ENCODE measurements around the gene ATP6V1B1.
"Not testable (repeated sequence)": the region's sequence is repeated elsewhere in the genome, so short reads cannot be mapped to it uniquely, and the experiment has no call there.

Gene ATP6V1B1

DNA sequence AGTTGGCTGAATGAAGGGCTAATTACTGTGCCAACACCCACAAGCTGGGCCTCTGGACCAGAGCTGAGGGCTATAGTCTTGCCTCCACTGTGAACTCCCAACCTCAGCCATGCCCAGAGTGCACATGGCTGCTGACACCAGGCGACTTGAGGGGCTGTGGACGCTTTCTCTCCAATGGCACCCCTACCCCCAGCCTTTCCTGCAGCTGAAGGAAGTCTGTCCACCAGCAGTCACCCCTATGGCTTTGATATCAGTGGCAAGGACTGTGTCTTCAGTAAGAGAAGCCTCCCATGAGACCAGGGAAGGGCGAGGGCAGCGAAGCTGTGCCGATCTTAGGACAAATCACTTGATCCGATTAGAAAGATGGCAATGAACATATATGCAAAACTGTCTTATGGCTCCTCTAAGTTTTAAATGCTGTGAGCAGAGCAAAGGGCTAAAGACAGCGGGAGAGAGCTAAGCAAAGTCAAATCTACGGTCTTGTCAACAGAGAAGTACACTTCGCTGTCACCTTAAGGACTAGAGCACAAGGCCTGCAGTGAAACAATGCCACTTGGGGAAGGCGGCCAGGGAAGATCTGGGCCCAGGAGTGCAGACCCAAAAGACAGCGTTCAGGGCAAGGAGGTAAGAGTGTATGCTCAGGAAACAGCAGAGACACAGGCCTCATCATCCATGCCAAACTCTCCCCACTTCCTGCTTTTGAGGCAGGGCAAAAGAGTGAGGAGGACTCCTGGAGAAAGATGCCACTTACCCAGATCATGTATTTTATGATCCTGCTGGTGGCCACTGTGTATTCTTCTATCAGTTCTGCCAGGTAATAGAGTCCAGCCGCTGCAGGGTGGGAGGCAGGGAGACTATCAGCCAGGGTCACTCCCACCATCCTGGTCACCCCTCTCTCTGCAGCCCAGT is 57.5 kb downstream of the ATP6V1B1 start:
- no peak for DNase-seq

DNA sequence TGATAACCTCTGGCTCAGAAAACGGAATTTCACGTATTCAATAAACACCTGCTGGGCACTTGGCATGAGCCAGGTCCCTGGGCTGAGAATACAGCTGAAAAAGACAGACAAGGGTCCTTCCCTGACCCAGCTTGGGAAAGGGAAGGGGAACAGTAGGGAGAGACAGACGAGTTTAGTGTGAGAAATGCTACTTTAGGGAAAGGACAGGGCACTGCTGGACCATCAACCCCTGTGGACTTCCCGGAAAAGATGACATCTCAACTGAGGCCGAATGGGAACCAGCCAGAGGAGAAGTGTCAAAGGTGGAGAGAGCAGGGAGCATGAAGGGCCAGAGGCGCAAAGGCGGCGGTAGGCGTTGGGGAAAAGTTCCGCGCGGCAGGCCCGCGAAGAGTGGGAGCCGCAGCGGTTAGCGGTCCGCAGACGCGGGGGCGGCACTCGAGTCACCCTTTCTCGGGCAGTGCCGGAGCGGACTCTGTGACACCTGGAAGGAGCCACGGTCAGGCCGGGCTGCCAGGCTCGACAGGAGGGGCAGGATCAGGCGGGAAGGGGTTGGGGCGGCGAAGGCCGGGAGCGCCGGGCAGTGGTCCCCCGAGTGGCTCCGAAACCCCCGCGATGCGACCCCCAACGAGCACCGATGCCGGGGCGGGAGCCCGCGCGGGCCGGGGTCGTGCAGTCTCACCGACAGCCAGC is 58.5 kb downstream of the ATP6V1B1 start:
- peak; percentile 4 to 15 for DNase-seq

DNA sequence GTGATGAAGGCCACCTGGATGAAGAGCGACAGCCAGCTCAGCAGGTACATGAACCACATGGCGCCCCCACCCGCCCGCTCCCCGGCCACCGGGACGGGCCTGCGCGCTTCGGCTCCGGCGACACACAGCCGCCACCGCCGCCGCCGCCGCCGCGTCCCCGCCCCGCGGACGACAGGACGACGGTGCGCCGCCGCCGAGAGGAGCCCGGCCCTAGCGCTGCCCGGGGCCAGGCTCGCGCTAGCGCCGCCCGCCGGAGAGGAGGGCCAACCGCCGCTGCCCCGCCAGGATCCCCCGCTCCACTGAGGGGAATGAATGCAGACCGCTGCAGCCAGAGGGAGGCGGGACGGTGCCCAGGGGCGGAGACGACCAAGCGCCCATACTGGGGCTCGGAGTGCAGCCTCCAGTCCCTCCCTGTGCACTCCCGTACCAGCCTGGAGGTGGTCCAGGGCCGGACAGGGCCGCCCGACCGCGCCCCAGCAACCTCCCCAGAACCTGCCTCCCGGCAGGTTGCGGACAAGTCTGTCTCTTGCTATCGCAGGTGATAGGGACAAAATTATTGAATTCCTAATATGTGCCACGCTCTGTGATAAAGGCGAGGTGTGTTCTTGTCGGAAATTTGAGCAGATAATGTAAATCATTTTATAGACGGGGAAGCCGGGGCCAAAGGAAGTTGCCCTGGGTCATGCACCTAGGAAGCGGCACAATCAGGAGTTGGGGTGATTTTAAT is 59.2 kb downstream of the ATP6V1B1 start, which contains the start of gene TEX261:
TEX261 (minus strand) TSS at position 175 of the 727 bp plus-strand sequence; CDS start at position 59, 116 bp downstream.
- DNase-seq = peak; percentile 89 to 92

GRCh38 chr2:70995426-70995729 is 59.7 kb downstream of the ATP6V1B1 start:
- peak; percentile 51 to 69 for DNase-seq

DNA sequence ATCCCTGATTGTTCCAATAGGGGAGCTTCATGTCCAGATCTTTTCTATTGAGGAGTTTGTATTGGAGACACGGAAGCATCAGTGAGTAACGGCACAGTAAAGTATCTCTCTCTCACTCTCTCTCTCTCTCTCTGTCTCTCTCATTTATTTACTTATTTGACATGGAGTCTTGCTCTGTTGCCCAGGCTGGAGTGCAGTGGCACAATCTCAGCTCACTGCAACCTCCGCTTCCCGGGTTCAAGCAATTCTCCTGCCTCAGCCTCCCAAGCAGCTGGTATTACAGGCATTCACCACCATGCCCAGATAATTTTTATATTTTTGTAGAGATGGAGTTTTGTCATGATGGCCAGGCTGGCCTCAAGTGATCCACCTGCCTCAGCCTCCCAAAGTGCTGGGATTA is 63.2 kb downstream of the ATP6V1B1 start:
- not testable (repeated sequence) for DNase-seq

GRCh38 chr2:70999362-70999761 is 63.7 kb downstream of the ATP6V1B1 start:
- no peak for DNase-seq

GRCh38 chr2:70999931-71000330 is 64.2 kb downstream of the ATP6V1B1 start:
- DNase-seq = not testable (repeated sequence)

- peak; percentile 82 to 83 for DNase-seq
Measured at GRCh38 chr2:71000780-71001591, 65.3 kb downstream of the ATP6V1B1 start.

DNA sequence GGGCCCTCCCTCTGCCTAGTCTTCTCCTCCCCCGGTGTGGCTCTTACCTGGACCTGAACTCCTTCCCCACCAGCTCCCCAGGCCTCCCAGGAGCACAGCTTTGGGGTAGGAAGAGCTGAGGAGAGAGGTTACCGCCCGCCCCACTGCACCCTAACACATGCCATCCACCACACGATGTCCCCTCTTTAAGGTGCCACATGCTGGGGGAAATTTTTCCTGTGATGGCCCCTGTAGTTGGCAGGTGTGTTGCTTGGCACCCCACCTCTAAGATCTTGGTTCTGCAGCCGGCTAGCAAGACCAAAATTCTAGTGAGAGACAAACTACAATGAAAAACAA is 65.9 kb downstream of the ATP6V1B1 start:
- DNase-seq = no peak

DNA sequence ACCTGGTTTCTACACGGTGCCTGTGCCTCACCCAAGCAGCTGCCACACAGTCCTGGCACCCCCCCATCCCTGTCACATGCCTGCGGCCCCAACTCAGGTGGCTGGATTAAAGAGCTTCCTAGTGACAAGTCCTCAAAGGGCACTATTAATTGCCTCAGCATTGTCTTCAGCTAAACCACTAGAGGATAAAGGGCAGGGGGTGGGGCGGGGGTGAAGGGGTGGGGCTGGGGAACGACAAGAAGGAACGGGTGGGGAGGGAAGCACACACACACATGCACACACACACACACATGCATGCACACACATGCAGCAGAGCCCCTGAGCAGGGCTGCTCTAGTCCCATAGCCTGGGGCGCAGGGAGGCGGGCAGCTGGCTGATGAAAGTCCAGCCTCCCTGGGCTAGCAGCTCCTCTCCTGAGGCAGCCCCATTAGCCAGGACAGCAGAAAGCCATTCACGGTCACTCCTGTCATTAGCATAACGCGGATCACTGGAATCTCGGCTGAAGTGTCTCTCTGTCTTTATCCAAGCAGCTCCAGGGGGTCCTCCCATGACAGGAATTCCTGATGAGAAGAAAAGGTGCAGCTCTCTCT is 66.4 kb downstream of the ATP6V1B1 start:
- no peak for DNase-seq

GRCh38 chr2:71003396-71003795 is 67.7 kb downstream of the ATP6V1B1 start:
- no peak for DNase-seq

- DNase-seq = no peak
Measured at GRCh38 chr2:71003966-71004755, 68.5 kb downstream of the ATP6V1B1 start.

- DNase-seq = no peak
Measured at GRCh38 chr2:71004857-71005256, 69.2 kb downstream of the ATP6V1B1 start.

- DNase-seq = no peak
Measured at GRCh38 chr2:71005271-71006202, 69.8 kb downstream of the ATP6V1B1 start.

DNA sequence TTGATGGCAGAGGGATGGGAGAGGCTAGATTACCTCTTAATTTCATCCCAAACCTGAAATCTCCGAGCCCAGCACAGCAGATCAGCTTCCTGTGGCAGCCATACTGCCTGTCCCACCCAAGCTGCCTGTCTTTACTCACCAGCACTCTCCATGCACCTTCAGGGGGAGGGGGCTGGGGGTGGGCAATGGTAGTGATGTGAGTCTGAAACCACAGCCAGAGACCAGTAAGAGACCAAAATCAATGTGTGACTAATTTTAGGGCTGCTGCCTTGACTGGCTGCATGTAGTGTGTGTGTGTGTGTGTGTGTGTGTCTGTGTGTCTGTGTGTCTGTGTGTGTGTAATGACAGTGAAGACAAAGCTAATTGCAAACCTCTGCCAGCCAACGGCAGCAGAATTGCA is 70.6 kb downstream of the ATP6V1B1 start:
- DNase-seq = no peak

DNA sequence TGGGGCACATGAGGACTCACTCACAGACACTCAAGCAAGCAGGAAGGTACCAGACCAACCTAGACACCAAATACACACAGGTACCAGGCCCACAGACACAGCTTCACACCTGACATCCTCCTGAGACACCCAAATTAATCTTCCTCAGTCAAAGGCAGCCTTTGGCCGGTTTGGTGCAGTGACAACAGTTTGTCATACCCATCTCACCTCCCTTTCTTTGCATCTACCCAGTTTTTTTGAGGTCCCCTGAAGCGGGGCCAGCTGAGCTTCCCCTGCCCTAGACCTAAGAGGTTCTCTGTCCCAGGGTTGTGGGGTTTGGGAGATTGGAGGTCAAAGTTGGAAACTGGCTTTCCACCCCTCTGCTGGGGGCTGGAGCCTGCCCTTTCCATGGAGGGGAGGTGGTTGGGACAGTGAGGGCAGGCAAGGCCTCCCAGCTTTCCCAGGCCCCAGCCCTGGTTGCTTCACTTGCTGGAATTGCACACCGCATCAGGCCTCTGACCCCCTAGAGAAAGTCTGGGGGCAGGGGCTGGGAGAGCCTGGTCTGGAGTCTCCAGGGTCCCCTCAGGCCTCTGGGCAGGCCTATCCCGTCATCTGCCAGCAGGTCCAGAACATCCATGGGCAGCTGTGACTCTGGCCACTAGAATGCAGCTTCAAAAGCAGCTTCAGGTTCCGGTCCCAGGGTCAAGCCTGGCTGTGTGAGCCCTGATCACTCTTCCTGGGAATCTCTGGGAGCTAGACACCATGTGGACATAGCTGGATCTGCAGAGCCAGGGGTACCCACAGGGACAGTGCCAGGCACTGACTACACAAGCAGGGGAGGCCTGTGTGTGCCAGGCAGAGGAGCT is 71.5 kb downstream of the ATP6V1B1 start:
- DNase-seq = no peak

DNA sequence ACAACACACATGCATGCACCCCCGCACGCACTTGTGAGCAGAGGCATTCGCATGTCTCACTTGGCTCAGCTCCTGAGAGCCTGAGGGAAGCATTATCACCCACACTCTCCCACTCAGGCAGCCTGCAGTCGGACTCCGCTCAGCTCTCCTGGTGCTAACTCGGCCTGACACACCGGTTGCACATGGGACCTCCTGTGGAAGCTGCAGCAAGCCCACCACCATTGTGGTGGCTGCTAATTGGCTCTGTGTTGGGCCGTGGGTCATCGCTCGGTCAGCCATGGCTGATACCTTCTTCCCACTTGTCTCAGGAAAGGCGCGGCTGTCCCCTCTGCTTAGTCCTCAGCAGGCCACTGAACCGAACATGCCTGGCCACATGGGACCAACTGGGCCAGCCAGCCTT is 72.6 kb downstream of the ATP6V1B1 start:
- no peak for DNase-seq

DNA sequence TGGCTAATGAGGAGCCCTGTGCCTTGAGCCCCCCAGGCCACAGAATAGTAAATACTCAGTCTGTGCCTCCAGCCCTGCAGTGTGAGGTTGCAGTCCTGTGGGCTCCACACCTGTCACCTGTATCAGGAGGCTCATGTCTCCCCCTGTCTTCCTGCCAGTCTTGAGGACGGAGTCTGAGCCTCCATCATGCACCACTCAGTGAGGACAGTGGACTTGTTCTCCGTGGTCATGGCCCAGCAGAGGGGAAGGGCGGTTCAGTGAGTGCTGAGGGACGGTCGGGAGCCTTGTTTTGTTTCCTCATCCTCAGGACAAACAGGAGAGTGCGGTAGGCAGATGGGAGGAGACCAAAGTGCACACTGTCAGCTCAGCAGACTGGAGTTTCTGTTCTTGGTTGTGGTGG is 76.1 kb downstream of the ATP6V1B1 start:
- not testable (repeated sequence) for DNase-seq
